GM18508 (cell line): ENCODE results near the gene STK11.
"Not testable (repeated sequence)": the region's sequence is repeated elsewhere in the genome, so short reads cannot be mapped to it uniquely, and the experiment has no call there.

ENCODE experiments used
- ATAC-seq: cut with Tn5 transposase; IDR thresholded peaks from one replicate; pipeline ENCODE4 v1.9.1; 2021; ENCODE audit warnings: moderate number of reproducible peaks; ENCODE audit not compliant: insufficient read depth, unreplicated experiment

STK11 gene

DNA sequence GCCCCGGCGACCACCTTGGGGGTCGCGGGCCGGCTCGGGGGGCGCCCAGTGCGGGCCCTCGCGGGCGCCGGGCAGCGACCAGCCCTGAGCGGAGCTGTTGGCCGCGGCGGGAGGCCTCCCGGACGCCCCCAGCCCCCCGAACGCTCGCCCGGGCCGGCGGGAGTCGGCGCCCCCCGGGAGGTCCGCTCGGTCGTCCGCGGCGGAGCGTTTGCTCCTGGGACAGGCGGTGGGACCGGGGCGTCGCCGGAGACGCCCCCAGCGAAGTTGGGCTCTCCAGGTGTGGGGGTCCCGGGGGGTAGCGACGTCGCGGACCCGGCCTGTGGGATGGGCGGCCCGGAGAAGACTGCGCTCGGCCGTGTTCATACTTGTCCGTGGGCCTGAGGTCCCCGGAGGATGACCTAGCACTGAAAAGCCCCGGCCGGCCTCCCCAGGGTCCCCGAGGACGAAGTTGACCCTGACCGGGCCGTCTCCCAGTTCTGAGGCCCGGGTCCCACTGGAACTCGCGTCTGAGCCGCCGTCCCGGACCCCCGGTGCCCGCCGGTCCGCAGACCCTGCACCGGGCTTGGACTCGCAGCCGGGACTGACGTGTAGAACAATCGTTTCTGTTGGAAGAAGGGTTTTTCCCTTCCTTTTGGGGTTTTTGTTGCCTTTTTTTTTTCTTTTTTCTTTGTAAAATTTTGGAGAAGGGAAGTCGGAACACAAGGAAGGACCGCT is 729 bp downstream of the STK11 start:
- no peak for ATAC-seq

DNA sequence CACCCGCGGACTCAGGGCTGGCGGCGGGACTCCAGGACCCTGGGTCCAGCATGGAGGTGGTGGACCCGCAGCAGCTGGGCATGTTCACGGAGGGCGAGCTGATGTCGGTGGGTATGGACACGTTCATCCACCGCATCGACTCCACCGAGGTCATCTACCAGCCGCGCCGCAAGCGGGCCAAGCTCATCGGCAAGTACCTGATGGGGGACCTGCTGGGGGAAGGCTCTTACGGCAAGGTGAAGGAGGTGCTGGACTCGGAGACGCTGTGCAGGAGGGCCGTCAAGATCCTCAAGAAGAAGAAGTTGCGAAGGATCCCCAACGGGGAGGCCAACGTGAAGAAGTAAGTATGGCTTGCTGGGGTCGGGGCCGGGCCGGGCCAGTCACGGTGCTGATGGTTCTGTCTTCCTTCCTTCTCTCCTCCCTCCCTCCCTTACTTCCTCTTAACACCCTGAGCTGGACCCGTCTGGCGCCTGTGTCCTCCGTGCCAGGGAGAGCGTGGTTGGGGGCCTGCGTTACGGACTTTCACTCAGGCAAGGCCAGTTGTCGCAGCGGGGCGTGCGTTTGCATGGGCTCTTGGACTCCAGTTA is 1.4 kb downstream of the STK11 start:
- ATAC-seq = no peak

DNA sequence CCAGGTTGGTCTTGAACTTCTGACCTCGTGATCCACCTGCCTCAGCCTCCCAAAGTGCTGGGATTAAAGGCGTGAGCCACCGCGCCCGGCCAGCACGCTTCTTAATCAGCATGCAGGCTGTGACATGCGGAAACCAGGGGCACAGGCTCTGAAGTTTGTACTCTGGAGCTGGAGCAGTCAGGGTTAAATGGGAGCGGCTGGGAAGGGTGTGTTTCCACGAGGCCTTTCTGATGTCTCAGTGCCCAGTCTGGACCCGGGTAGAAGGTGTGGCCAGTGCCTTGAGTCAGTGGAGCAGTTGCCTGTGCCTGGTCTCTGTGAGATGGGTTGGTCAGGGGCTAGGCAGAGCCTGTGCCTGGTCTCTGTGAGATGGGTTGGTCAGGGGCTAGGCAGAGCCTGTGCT is 3.3 kb downstream of the STK11 start:
- ATAC-seq = not testable (repeated sequence)

DNA sequence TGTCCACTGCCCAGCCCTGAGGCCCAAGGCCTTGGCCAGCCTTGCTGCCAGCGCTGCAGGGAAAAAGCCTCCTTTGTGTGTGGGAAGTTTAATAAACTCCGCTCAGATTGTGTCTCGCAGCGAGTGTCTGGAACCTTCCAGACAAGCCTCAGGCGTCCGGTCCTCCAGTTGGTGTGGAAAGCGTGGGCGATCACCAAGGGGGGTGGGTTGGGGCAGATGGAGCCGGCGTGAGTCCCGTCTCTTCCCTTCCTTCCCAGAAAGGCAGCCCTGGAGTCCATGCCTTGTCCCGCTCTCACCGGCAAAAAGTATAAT is 4.6 kb downstream of the STK11 start:
- ATAC-seq = no peak

DNA sequence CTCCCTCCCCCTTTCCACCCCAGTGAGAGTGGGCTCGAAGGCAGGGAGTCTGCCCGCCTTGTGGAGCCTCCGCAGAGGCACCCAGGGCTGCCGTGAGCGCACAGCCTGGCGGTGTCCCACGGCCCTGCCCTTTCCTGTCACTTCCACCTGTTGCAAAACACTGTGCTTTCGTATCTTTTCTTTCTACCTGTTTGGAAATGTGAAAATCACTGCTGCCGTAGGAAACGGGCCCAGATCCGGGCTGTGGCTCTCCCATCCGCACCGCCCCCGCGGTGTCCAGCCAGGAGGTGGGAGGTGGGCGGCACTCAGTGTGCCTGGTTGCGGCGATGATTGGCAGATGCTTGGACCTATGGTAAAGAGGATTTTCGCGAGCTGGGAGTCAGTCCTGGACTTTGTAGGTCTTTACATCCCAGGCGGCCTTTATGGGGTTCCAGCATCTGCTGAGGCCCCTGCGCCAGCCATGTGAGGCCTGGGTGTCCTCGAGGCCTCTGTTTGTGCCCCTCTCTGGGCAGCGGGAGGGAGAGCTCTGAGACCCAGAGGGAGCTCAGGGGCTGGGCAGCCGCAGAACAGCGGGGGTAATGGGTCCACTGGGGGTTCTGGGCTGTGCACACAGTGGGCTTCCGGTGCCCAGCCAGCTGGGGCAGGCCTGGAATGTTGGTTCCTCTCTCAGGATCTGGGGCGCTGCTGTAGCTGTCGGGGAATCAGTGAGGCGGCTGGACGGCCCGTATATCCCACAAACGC is 6.1 kb downstream of the STK11 start:
- ATAC-seq = no peak

DNA sequence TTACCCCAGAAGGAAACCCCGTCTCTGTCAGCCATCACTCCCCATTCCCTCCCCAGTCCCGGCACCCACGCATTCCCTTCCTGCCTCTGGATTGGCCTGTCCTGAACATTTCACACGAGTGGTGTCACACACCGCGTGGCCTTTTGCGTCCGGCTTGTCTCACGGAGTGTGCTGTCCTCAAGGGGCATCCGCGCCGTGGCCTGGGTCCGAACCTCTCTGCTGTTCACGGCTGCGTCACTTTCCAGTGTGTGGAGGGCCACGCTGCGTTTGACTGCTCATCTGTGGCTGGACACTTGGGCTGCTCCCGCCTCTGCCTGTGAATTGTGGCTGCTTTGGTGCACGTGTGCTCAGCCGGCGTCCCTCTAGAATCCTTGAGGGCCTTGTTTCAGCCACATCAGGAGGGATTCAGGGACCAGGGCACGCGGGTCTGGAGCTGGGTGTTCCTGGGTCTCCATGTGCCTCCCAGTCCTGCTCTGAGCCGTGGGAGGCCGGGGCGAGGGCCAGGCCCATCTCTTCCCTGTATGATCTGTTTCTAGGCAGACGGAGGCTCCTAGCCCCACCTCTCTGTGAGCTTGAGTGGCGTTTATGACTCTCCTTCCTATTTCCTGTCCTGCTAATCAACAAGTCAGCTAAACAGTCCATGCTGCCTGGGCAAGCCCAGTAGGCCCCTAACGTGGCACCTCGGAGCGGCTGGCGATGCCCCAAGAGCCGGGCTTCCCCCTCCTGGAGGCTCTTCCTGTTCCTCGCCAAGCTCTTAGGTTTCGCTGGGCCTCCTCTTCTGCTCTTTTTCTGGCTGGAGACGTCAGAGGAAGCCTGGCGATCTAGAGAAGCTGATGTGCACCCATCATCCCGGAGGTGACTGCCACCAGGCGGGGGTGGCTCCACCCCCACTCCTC is 8.1 kb downstream of the STK11 start:
- no peak for ATAC-seq

DNA sequence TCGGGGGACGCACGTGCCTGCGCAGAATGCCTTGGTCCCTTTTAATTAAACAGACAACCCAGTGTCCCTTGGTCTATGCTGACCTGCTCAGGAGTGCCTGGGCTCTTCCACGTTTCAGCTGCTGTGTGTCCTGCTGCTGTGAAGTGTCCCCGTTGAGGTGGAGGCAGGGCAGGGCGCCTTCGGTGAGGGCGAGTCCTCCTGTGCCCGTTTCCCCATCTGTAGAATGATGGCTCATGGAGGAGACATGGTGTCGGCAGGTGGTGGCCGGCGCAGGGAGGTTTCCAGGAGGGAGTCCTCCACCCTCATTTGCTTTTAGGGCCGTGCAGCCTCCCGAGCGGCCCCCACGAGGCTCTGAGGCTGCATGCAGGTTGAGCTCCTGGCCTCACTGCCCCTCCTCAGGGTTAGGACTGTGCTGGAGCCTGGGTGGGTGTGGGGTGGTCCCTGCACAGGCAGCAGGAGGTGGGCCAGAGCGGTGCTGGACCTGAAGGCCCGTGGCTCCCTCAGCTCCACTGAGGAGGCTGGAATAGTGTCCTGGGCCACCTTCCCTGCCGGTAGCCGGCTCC is 8.8 kb downstream of the STK11 start:
- ATAC-seq = no peak

DNA sequence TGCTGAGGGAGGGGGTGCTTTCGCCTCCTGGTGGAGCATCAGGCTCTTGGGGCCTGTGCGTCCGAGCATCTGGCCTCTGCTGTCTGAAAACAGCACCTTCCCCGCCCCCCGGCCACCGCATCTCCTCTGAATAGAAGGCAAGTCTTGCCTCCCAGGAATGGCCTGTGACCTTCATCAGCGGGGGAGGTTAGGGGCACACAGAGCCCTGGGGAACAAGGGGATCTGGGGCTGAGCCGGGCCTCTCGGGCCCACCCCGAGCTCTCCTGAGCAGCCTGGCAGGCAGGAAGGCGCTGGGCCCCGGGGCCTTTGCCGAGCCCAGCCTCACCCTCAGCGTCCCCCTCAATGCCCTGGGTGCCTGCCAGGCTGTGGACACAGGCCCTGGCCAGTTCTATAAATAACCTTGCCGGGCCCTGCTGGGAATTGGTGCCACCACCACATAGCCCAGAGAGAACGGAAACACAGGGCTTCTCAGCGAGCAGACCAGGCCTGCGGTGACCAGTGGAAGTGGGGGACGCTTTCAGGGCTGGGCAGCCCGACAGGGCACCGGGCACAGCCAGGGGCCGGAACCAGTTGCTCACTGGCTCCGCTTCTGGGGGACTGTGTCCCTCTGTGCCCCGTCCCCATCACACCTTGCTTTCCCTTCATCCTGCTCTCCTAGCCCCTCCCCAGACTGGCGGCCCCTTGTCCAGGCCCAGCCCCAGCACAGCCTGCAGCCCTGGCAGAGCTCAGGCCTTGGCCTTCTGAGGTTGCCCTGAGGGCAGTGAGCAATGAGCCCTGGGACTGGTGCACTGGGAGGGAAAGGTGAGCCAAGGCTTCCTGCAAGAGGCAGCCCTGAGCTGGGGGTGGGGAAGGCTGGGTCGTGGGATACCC is 9.5 kb downstream of the STK11 start:
- ATAC-seq = no peak

DNA sequence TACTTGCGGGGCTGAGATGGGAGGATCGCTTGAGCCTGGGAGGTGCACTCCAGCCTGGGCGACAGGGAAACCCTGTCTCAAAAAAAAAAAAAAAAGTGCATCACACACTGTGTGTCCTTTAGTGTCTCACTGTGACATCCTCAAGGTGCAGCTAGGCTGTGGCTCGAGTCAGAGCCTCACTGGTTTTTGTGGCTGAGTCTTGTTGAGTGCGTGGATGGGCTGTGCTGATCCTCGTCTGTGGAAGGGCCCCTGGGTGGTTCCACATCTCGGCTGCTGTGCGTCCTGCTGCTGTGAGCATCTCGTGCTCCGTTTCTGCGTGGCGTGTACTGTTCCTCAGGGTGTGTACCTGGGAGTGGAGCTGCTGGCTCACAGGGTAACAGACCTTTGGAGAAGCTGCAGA is 11.2 kb downstream of the STK11 start:
- ATAC-seq = no peak

DNA sequence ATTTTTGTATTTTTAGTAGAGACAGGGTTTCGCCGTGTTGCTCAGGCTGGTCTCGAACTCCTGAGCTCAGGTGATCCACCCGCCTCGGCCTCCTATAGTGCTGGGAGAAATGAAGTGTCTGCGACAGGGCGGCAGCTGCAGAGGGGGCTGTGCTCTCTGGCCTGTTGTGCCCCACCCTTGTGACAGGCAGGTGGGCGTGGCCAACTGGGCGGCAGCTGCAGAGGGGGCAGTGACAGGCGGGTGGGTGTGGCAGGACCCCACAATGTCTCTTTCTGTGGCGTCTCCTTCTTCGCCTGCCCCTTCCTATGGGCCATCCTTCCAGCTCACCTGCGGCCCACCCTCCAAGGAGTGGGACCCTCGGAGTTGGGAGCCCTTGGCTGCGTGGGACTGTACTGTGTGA is 11.8 kb downstream of the STK11 start:
- ATAC-seq = no peak

DNA sequence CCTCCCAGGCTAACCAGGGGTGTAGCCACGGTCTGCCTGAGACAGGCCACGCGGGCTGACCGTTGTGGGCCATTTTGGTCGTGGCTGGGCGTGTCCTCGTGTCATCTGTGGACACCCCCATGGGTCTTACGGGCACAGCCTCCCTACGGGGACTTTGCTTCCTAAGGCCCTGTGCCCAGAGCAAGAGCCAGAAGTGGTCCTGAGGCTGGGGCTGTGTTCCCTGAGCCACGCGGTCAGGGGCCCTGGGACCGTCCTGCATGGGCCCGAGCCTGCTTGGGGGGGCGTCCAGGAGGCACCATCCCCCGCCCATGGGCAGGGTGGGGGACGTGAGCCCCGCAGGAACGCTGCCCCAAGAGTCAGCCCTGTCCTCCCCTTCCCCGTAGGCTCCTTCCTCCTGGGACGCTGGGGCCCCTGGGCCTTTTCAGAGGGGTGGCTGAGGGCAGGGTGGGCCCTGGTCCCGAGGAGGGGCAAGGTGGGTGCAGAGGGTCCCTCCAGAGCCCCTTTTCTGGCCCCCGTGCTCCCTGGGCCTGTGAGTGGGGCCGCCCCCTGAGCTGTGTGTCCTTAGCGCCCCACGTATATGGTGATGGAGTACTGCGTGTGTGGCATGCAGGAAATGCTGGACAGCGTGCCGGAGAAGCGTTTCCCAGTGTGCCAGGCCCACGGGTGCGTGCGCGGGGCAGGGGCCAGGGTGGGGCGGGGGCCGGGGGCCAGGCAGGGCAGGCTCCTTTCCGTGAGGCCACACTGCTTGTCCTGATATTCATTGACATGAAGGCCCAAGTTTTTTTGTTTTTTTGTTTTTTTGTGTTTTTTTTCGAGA is 13.4 kb downstream of the STK11 start:
- no peak for ATAC-seq

DNA sequence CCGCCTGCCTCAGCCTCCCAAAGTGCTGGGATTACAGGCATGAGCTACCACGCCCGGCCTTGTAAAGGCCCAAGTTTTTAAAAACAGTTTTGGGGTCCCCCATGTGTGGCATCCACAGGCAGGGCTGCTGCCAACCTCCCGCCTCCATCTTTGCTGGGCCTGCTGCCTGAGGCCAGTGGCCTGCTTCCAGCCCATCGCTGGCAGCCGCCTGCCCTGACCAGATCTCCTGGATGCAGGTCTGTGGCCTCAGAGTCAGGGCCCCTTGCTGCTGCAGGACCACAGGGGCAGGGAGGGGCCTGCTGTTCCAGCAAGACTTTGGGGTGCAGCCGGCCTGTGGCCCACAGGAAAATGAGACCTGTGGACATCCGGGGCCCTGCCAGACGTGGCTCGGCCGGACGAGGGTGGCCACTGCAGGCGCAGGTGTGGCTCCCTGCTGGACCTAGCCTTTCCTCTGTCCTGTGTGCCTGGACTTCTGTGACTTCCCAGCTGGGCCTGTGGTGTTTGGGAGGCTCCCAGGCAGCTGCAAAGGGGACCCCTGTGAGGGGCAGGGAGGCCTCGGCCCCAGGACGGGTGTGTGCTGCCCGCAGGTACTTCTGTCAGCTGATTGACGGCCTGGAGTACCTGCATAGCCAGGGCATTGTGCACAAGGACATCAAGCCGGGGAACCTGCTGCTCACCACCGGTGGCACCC is 14.4 kb downstream of the STK11 start:
- ATAC-seq = no peak

DNA sequence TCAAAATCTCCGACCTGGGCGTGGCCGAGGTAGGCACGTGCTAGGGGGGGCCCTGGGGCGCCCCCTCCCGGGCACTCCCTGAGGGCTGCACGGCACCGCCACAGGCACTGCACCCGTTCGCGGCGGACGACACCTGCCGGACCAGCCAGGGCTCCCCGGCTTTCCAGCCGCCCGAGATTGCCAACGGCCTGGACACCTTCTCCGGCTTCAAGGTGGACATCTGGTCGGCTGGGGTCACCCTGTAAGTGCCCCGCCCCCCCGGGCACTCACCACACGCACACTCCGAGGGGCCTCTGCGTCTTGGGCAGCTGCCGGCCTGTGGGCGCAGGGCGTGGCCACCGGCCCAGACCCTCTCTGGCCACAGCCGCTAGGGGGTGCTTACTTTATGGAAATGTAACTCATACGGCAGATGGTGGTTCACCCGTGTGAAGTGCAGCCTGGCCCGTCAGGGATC is 14.9 kb downstream of the STK11 start:
- ATAC-seq = no peak

DNA sequence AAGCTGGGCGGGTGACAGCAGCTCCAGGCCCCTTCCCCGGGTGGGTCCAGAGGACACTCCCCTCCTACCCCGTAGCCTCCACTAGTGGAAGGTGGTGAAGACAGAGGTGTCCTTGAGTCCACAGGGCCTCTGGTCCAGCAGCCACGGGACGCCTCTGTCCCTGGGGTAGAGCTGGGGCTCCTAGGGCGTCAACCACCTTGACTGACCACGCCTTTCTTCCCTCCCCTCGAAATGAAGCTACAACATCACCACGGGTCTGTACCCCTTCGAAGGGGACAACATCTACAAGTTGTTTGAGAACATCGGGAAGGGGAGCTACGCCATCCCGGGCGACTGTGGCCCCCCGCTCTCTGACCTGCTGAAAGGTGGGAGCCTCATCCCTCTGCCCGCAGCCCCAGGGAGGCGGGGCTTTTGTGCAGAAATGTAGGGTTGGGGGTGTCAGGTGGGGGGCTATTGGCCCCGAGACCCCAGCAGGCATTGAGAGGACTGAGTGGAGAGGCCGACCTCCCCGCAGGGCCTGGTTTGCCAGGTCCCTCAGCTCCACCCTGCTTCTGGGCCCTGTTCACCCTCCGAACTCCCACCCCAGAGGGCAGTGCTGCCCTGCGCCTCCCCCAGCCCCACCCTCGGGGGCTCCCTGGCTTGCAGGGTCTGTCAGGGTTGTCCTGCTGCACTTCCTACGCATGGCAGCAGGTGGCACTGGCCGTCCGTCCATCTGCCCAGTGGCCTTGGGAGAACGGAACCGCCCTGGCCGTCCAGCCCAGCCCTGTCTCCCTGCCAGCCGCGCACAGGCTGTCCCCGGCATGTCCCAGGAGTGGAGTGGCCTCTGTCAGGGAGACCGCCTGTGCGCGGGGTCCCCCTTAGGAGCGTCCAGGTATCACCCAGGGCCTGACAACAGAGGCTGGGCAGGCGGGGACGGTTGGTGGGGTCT is 15.7 kb downstream of the STK11 start:
- ATAC-seq = no peak

DNA sequence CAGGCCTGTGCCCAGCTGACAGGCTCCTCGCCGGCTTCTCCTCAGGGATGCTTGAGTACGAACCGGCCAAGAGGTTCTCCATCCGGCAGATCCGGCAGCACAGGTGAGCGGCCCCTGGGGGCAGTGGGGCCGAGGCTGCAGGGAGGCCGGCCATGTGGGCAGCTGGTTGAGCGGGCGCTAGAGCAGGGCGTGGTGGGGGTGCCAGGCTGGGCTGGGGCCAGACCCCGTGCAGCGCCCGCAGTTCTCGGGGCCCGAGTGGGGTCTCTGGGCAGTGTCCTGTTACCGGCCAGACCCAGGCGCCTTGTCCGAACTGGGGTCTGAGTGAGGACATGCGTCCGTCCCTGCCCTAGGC is 16.3 kb downstream of the STK11 start:
- no peak for ATAC-seq

DNA sequence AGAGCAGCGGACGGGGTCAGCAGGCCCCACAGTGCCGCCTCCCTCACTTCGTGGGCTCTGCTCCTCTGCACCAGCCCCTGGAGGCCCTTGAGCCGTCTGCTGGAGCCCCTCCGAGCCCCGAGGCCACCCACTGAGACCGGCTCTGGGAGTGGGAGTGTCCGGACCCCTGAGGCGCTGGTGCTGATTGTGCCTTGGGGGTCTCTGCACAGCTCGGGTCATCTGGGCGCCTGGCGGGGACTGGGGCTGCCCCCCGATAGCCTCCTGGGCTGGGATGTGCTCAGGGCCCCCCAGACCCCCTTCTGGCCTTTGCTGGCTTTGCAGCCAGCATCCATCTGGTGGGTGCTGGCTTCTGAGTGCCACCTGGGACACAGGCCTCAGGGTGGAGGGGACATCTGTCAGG is 16.8 kb downstream of the STK11 start:
- no peak for ATAC-seq
